SKM-1 treated with dmso at 0.1 percent for 144 hours (cell line): ENCODE data around the gene KIF2C.
"Not testable (repeated sequence)": the region's sequence is repeated elsewhere in the genome, so short reads cannot be mapped to it uniquely, and the experiment has no call there.

Experiments used
- DNase-seq: peaks from one replicate; lab custom pipeline; 2025; ENCODE audit not compliant: unreplicated experiment; lab: John Stamatoyannopoulos, UW

KIF2C gene

GRCh38 chr1:44792736-44793502, 53.3 kb downstream of the KIF2C start:
- no peak for DNase-seq

- DNase-seq = not testable (repeated sequence)
These were observed 58.2 kb downstream of the KIF2C start for GRCh38 chr1:44797886-44798285.

- DNase-seq = no peak
These were observed 59.1 kb downstream of the KIF2C start for GRCh38 chr1:44798481-44799365.

GRCh38 chr1:44799770-44800584, 60.3 kb downstream of the KIF2C start, which contains the start of gene PLK3:
Gene PLK3, plus strand, starts transcription at chr1:44800377. Its CDS starts 87 bp downstream, at chr1:44800464.
- peak; percentile 97 for DNase-seq

GRCh38 chr1:44801491-44802305, 62.1 kb downstream of the KIF2C start:
- no peak for DNase-seq

GRCh38 chr1:44802306-44803061, 62.8 kb downstream of the KIF2C start:
- no peak for DNase-seq

GRCh38 chr1:44803062-44803311, 63.4 kb downstream of the KIF2C start:
- no peak for DNase-seq

GRCh38 chr1:44803312-44804095, 63.9 kb downstream of the KIF2C start:
- DNase-seq = no peak

- DNase-seq = no peak
These were observed 65.8 kb downstream of the KIF2C start for GRCh38 chr1:44805311-44806024.

GRCh38 chr1:44806025-44806703, 66.5 kb downstream of the KIF2C start:
- no peak for DNase-seq

GRCh38 chr1:44806704-44807363, 67.2 kb downstream of the KIF2C start, which contains the start of gene DYNLT4:
Gene DYNLT4, minus strand, starts transcription at chr1:44807351. Its CDS starts 683 bp downstream, at chr1:44806668.
- DNase-seq = no peak

GRCh38 chr1:44807364-44808062, 67.9 kb downstream of the KIF2C start:
- peak; percentile 92 for DNase-seq

GRCh38 chr1:44808063-44808937, 68.7 kb downstream of the KIF2C start, which contains the start of gene BTBD19:
Gene BTBD19, plus strand, starts transcription at chr1:44808523. Its CDS starts 298 bp downstream, at chr1:44808821.
- DNase-seq = no peak

- DNase-seq = peak; percentile 82
These were observed 69.6 kb downstream of the KIF2C start for GRCh38 chr1:44808938-44809917.
